ENCODE measurements around the gene TMEM151A.
"Not testable (repeated sequence)": the region's sequence is repeated elsewhere in the genome, so short reads cannot be mapped to it uniquely, and the experiment has no call there.

Gene TMEM151A

GRCh38 chr11:66275396-66275795, 16.3 kb upstream of the TMEM151A start:
- no peak for TF ChIP-seq CTCF (IDR thresholded peaks at IDR 0.05; ENCODE audit: borderline replicate concordance, insufficient read depth, low read depth, low read length)
- no peak overlapping the region for H3K4me3 ChIP-seq (ENCODE audit: low read depth, low read length)

GRCh38 chr11:66275984-66276612, 15.6 kb upstream of the TMEM151A start:
- H3K4me3 ChIP-seq (ENCODE audit: low read depth, low read length) = no peak overlapping the region
- TF ChIP-seq CTCF (IDR thresholded peaks at IDR 0.05; ENCODE audit: borderline replicate concordance, insufficient read depth, low read depth, low read length) = no peak

- H3K4me3 ChIP-seq (ENCODE audit: low read depth, low read length) = not testable (repeated sequence)
Observed at GRCh38 chr11:66276619-66277018, 15.1 kb upstream of the TMEM151A start.

GRCh38 chr11:66277064-66277463, 14.6 kb upstream of the TMEM151A start:
- not testable (repeated sequence) for H3K4me3 ChIP-seq (ENCODE audit: low read depth, low read length)

- H3K4me3 ChIP-seq (ENCODE audit: low read depth, low read length) = no peak within 1 kb of the TSS
- TF ChIP-seq CTCF (IDR thresholded peaks at IDR 0.05; ENCODE audit: borderline replicate concordance, insufficient read depth, low read depth, low read length) = no peak
Observed at GRCh38 chr11:66277471-66278362, 14.0 kb upstream of the TMEM151A start, which contains the start of gene CNIH2. TSS of gene CNIH2 (plus strand) at chr11:66278175. CDS start at chr11:66278457, 282 bp downstream.

GRCh38 chr11:66278363-66279091, 13.2 kb upstream of the TMEM151A start:
- no peak for TF ChIP-seq CTCF (IDR thresholded peaks at IDR 0.05; ENCODE audit: borderline replicate concordance, insufficient read depth, low read depth, low read length)
- H3K4me3 ChIP-seq (ENCODE audit: low read depth, low read length) = no peak overlapping the region

GRCh38 chr11:66279092-66279734, 12.5 kb upstream of the TMEM151A start:
- H3K4me3 ChIP-seq (ENCODE audit: low read depth, low read length) = no peak overlapping the region
- TF ChIP-seq CTCF (IDR thresholded peaks at IDR 0.05; ENCODE audit: borderline replicate concordance, insufficient read depth, low read depth, low read length) = no peak

Data from GM12875 (cell line).